Head of caudate nucleus (tissue), 42 donors: ENCODE results near the gene CTBP2.
"Not testable (repeated sequence)": the region's sequence is repeated elsewhere in the genome, so short reads cannot be mapped to it uniquely, and the experiment has no call there.

Source experiments
- DNase-seq, 42 donors: peaks; one replicate each; pipeline versions ENCODE4 v3.0.0 to v3.0.0-alpha.2; 2020 to 2021; ENCODE audit warnings: mixed read lengths in 7 of 42
- intact Hi-C: fragments of 100-400 bp; cut with DNase I; formaldehyde crosslinking; loops from one replicate; pipeline ENCODE4 v1.15.0; 2022

The CTBP2 gene

DNA sequence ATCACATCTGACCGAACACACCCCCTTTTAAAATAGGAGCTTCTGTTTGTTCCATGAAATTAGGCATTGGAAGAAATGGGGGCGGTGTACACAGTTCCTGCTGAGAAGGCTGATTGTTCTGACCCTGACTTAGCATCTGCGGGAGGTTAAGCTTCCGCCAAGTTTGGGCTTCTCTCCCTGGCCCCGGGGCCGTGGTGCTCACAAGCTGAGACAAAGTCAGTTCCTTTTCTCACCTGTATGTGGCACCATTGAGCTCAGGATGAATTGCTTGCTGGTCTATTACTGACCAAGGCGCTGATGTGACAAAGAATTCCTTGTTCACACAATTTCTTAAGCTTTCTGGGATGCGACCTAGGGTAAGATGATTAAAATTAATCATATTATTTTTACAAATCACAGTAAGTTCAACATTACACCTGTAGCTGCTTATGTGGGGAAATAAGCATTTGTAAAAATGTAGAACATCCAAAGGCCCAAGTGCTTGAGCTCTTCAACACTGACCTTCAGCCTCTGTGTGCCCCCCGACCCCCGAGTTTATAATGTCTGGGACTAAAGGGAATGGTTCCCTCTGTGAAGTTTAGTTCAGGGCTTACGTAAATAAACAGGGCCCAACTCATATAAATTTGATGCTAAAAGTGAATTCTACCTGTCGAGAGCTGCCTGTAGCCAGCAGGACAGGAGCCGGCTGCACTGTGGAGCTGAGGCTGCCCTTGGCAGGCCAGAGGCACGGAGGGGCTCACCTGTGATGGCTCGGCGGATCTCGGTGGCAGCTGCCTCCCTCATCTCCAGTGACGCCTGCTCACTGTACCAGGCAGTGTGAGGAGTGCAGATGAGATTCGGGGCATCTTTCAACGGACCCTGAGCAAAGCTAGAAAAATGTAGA is 167.7 kb downstream of the CTBP2 start:
- intact Hi-C loops, result loop anchor here (2.0 to 10.0 kb wide), 2 partner anchors 68 to 78 kb away; no protein-coding TSS in a partner anchor
- peak in 40 of 42 donors; percentile 44 to 95 (median 80) for DNase-seq

DNA sequence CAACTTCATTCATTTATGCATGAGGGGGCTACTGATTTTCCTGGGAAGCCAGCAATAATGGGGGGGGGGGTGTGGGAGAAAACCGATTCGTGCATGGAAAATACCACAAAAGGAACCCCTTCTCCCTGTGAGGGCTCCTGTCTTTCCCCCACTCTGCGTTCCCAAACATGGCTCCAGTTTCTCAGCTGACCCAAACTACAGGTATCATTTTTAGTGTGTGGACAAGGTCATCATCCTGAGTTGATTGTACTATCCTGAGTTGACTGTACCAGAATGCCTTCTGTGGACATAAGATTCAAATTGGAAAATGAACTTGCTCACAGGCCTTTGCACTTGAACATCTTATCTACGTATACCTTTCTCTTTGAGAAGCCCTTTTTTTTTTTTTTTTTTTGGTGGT is 168.5 kb downstream of the CTBP2 start:
- peak in 2 of 42 donors; percentile 7 to 16 for DNase-seq
- intact Hi-C loops, result loop anchor here (2.0 to 10.0 kb wide), 2 partner anchors 69 to 77 kb away; no protein-coding TSS in a partner anchor

DNA sequence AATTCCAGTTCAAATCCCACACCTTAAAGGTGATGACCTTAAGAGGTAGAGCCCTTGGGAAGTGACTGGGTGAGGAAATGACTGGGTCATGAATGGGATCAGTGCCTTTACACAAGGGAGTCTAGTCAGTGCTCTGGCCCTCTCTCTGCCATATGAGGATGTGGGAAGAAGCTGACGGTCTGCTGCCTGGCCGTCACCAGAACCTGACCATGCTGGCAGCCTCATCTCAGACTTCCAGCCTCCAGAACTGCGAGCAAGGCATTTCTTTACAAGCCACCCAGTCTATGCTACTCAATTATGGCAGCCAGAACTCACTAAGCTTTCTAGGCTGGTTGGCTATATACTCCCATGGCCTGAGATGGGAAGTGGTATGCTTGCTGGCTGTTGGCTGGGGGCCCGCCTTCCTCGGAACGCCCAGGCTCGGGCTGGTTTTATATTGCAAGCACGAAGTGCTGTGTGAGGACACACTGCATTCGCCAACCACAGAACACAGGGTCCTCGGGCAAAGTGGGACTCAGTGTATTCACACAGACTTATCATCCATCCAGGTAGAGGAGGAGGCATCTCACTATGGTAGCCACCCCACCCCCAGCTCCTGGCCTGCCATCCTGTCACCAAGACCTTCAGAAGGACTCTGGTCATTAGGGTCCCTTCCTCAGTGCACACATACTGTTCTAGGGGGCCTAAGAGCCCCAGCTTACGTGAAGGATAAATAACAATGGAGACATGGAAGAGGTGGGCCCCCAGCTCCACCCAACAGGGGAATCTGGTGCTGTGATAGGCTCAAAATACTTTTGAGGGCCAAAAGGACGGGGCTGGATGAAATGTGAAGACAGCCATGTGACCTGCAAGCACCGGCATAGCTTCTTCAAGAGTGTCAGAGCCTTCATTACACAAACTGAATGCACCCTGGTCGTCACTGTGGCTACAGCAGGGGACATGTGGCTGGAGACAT is 169.4 kb downstream of the CTBP2 start:
- intact Hi-C loops, result loop anchor here (10.0 kb wide), 1 partner anchor 76 kb away; no protein-coding TSS in a partner anchor
- DNase-seq, result peak in 4 of 42 donors; percentile 8 to 34 (median 20)

DNA sequence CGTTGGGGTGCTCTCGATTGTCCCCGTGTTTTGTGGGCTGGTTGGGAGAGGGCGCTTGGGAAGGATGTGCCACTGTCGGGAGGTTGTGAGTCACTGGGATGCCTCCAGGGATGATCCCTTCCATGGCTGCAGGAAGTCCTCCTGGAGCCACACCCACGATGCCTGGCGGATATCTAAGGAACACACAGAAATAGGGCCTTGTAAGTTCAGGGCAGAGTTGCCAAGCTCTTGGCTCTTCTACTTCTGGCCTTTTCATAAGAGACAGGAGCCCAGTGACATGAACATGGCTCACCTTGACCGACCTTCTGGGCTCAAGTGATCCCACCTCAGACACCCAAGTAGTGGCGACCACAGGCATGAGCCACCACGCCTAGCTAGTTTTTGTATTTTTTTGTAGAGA is 170.8 kb downstream of the CTBP2 start:
- peak in 4 of 42 donors; percentile 2 to 19 (median 12) for DNase-seq
- intact Hi-C loops, result no loop called here

DNA sequence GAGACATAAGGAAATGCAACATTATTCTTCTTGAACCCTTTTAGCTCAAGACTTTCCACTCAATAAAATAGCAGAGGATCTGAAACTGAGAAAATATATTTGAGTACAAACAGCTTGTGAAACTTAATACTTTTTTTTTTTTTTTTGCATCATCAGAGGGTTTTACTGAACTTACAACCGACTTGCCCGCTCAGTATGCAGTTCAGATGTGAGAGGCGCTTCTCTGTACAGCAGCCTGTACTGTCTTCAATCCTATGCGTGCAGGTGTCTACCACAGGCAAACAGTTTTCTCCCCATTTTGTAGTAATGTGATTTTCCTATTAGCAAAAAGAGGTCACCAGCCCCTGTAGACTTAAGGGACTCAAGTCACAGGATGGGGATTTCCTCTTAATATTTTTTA is 171.6 kb downstream of the CTBP2 start:
- peak in 1 of 42 donors; percentile 32 for DNase-seq
- intact Hi-C loops, result not testable (repeated sequence)

DNA sequence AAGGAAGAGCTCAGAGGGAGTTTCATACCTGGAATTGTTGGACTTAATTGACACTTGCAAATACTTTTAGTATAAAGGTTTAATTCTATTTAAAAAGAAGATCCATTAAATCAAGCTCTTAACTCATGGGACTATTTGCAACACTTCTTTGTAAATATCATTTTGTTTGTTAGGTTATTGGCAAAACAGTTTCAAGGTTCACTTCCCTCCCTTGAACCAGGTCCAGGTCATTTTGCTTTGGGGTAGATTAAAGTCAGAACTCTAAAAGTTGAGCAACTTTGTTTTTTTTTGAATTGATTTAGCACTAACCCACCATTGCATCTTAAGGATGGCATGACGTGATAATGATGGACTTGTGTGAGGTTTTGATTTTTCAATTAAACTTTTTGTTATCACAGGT is 172.6 kb downstream of the CTBP2 start:
- no peak for DNase-seq
- intact Hi-C loops, result no loop called here

DNA sequence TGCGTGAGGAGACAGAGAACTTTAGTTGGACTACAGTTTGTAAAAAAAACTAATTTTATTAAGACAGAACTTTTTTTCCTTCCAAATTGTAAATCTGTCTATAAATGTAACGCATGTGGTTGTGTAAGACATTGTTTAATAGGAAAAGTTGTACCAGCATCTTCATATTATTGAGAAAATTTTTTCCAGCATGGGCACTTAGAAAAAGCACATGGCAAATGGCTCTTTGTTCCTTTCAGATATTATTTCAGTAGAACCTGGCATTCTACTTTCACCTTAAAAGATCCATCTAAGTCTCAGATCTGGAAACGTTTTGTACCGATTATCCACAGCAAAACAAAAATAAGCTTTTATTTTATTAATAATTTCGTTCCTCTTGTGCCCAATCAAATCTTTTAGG is 175.2 kb downstream of the CTBP2 start:
- intact Hi-C loops, result no loop called here
- no peak for DNase-seq

DNA sequence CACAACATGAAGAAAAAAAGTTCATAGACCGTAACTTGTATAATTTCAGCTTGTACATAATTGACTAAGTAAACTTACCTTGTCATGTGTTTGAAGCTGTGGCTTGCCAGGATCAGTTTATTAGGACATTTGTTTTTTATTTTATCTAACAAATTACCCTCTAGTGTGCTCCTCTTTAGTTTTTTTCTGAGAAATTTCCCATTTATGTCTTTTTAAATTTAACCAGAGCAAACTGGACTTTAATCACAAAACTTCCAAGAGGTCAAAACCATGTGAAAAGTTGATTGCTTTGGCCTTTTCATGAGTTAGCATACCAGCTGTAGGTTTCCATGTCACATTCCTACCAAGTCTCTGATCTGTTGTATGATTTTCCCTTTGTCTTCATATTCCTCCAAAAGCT is 176.0 kb downstream of the CTBP2 start:
- intact Hi-C loops, result no loop called here
- DNase-seq, result no peak

DNA sequence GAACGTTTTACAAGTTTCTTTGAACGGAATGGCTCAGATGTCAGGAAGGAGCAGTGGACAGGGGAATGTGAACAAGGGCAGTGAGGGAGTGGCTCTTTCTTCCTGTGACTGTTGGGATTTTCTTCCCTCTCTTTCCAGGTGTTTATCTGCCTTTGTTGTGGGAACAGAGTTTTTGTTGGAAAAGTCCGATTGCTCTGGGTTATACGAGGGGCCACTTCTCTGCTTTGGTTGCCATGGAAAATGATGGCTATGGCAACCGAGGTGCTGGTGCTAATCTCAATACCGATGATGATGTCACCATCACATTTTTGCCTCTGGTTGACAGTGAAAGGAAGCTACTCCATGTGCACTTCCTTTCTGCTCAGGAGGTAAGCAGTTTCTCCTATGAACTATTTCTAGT is 177.0 kb downstream of the CTBP2 start:
- DNase-seq, result no peak
- intact Hi-C loops, result no loop called here

DNA sequence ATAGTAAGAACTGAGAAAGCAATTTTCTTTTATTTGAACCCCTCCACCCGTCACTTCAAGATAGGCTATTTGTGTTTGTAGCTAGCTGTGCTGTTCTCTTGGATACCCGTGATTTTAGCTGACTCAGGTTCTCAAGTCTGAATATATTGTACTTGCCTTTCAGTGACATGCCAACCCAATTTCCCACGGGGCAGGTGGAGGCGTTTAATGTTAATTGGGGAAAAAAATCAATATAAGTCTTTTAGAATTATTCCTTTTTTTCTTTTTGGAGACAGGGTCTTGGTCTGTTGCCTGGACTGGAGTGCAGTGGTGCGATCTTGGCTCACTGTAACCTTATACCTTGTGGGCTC is 182.0 kb downstream of the CTBP2 start:
- intact Hi-C loops, result no loop called here
- peak in 8 of 42 donors; percentile 39 to 67 (median 49) for DNase-seq

DNA sequence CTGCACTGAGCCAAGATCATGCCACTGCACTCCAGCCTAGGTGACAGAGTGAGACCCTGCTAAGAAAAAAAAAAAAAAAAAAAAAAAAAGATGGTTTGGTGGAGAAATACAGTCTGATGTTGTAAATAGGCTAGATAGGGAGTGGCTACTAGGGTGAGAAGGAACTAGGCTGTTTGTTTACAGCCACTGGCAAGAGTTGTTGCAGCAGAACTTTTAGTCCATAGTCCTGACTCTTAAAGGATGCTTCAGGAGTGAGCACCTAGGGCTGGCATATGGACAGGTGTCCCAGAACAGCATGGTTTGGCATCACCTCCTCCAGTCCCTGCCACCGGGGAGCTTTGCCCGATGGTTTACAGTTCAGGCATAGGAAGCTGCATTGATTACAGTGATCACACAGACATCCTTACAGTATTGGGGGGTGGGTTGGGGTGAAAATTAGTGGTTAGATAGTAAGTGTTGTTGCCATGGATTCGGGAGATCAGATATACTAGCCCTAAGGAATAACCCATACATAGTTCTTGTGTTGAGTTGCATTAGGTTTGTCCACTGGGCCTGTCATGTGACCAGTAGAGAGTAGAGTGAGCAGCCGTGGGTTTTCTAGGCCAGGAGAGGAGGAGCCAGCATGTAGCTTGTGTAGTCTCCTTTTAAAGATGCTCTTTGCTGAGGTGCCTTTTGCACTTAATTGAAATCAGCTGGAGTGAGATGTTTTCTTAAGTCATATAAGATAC is 182.6 kb downstream of the CTBP2 start:
- intact Hi-C loops, result no loop called here

DNA sequence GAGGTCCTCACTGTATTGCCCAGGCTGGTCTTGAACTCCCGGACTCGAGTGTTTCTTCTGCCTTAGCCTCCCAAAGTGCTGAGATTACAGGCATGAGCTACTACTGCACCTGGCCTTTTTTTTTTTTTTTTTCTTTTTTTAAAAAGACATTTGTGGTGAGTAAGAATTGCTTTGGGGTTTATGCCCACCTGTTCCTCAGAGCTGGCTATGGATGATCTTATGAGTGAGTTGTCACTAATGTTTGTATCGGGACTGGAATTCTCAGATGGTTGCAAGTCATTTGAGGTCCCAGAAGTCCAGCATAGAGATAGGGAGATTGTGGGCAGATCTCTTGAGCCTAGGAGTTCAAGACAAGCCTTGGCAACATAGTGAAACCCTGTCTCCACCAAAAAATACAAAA is 183.2 kb downstream of the CTBP2 start:
- no peak for DNase-seq
- intact Hi-C loops, result no loop called here

More for the DNA sequence above, 182.6 kb downstream of the CTBP2 start:
- peak in 3 of 42 donors; percentile 28 to 58 (median 44) for DNase-seq

DNA sequence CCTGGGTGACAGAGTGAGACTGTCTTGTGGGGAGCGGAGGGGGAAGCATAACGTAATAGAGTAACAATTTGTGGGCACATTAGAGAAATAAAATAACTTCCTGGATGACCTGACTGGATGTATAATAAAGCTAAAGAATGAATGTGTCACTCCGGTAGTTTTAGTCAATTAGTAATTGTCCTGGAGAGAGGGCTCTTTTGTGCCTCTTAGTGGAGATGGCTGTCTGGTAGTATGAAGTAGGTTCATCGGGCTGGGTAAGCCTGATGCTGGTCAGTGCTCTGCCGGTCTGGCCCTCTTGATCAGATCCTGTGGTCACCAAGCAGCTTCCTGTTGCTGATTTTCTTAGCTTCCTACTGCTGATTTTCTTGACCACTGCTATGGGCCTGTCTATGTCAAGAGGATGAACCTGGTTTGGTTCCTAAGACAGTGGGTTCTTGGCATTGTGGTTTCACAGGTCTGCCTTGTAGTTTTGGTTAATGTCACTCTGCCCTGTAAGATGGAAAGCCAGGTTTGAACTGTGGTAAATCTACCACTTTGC is 184.3 kb downstream of the CTBP2 start:
- intact Hi-C loops, result no loop called here

DNA sequence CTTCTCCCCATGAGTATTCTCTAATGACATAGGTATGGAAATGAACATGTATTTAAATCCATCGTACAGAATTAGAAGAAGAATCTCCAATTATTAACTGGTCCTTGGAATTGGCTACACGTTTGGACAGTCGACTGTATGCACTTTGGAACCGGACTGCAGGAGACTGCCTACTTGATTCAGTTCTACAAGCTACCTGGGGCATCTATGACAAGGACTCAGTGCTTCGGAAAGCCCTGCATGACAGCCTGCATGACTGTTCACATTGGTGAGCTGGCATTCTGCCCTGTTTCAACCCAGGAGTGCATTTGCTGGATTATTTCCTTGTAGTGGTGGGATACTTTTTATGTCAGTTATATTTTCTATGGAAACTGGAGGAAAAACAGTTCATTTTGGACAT is 186.2 kb downstream of the CTBP2 start:
- DNase-seq, result no peak
- intact Hi-C loops, result no loop called here

More for the DNA sequence above, 184.3 kb downstream of the CTBP2 start:
- no peak for DNase-seq

DNA sequence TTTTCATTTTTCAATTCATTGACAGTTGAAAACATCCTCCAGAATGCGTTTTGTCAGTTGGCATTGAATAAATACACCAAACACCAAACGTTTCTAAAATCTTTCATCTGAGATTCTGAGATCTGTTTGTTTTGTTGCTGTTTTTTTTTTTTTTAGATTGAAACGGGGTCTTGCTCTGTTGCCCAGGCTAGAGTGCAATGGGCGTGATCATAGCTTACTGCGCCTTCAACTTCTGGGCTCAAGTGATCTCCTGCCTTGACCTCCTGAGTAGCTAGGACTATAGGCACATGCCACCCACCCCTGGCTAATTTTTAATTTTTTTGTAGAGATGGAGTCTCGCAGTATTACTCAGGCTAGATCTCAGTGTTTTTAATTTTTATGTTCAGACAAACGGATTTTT is 187.7 kb downstream of the CTBP2 start:
- DNase-seq, result no peak
- intact Hi-C loops, result no loop called here

DNA sequence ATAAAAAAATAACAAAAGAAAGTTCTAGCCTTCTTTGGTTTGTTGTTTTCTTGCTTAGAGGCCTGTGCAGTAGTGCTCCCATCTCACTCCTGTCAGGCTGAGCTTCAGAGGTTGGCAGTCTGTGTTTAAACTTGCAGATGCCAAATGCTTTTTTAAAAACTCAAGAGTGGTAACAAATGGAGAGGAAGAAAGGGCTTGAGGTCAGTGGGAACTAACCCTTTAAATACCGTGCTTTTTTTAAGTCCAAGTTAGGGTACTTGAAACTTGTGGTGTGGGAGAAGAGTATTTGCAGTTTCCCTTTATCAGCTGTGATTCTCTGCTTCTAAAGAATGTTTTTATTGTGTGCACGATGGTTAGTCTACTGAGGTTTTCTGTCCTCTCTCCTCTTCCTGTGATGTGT is 189.1 kb downstream of the CTBP2 start:
- DNase-seq, result no peak
- intact Hi-C loops, result no loop called here

DNA sequence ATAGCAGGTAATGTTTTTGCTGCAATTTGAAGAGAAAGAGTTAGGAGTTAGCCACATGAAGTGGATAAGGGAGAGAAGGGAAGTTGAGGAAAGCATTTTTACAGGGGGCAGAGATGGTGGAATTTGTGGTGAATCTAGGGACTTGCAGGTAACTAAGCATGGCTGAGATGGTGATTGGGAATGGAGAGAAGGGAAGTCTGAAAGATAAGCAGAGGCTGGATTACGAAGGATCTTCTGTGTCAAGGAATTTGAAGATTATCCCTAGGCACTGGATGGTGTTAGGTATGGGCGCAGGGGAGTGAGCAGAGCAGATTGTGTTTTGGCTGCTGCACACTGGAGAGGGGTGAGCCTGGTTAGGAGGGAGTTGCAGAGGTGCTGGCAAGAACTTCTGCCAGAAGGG is 193.1 kb downstream of the CTBP2 start:
- intact Hi-C loops, result no loop called here
- no peak for DNase-seq

DNA sequence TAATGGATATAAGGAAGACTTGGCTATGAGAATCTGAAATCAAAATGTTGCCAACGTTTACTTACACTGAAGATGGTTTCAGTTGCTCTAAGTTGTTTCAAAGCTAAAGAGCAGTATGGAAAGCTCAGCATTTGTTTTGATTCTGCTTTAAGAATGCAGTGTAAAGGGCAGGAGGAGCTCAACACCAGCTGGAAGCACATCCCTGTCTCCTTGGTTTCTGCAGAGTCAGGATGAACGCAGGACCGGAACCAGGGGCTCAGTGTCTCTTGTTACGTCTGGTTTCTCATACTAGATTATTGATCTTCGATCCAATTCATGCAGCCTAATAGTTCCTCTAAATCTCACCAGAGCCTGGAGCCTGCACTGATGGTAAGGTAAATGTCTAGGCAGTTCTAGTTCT is 194.4 kb downstream of the CTBP2 start:
- DNase-seq, result no peak
- intact Hi-C loops, result no loop called here
